Measurements from ENCODE around the gene BTG4.

BTG4 gene

GRCh38 chr11:111479666-111480065 lies 32.5 kb downstream of the BTG4 start:
- DNase-seq, result no peak

DNA sequence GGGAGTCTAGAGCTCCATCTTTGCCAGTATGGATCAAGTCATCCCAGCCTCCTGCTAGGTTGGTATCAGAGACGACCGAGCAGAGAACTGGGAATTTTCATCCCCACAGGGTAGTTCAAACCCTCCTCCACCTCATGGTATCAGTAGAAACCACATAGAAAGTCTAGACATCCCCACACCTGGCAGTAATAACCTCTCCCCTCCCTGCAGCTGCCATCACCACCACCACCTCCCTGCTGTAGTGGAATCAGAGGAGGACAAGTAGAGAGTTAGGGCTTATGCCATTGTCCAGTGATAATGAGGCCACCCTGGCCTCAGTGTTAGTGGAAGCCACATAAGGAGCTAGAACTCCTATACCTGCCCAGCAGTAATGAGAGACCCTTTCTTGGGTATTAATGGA lies 34.3 kb downstream of the BTG4 start:
- DNase-seq, result no peak

DNA sequence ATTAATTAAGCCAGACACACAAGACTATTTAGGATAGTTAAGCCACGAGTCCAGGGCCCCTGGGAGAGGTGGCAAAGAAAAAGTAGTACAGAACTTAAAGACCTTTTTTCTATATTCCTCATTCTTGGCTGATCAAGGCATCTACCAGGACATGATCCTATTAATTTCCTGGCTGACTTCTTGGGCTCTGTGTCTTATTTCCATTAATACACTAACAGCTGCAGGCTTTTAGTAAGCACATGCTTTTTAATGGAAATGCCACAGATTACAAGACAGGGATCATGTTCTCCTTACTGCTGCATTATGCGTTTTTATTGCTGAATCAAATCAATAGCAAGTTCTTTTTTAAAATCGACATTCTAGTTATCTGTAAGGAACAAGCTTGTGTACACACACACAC lies 35.2 kb downstream of the BTG4 start:
- no peak for DNase-seq

DNA sequence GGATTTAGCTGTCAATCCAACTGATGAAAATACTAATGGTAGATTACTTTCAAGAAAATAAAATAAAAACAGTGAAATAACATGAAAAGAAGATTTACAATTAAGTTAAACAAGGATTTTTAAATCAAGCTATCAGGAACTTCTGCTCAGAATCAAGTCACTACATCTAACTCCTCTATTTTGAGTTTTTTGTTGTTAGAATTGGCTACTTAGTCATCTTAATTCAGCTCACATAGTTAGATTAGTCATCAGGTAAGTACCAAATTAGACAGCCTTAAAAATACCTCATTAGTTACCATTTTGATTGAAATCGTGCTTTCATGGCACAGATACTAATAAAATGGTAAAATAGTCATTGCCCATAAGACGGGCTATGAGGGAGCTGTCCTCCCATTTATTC lies 35.8 kb downstream of the BTG4 start:
- DNase-seq, result no peak

GRCh38 chr11:111474432-111474831 lies 37.8 kb downstream of the BTG4 start:
- DNase-seq, result no peak

DNA sequence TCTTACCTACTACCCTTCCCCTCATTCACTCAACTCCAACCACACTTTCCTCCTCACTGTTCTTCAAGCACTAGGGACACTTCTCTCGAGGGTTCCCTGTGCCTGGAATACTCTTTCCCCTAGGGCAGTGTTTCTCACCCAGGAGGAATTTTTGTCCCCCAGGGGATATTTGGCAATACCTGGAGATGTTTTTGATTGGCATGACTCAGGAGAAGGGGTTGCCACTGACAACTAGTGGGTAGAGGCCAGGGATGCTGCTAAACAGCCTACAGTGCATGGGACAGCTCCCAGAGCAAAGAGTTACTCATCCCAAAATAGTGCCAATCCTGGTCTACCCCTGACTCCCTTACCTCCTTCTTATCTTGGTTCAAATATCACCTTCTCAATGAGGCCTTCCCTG lies 40.0 kb downstream of the BTG4 start:
- DNase-seq, result no peak

- no peak for DNase-seq
These were observed 43.0 kb downstream of the BTG4 start for GRCh38 chr11:111469200-111469599.

- no peak for DNase-seq
These were observed 45.6 kb downstream of the BTG4 start for GRCh38 chr11:111466615-111467014.

DNA sequence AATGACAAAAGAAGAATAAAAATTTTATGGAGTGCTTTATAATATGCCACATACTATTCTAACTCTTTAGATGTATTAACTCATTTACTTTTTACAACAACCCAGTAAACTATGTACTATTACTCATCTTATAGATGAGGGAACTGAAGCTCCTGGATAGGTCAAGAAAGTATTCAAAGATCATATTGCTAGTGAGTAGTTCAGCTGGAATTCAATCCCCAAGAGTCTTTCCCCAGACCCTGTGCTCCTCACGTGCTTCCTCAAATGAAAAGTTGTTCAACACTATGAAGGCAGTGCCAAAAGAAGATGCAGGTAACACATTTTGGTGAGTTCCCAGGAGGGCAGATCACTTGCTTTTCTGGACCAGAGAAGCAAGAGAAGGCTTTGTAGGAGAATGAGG lies 46.8 kb downstream of the BTG4 start:
- DNase-seq, result no peak

GRCh38 chr11:111463276-111463675 lies 48.9 kb downstream of the BTG4 start:
- no peak for DNase-seq

DNA sequence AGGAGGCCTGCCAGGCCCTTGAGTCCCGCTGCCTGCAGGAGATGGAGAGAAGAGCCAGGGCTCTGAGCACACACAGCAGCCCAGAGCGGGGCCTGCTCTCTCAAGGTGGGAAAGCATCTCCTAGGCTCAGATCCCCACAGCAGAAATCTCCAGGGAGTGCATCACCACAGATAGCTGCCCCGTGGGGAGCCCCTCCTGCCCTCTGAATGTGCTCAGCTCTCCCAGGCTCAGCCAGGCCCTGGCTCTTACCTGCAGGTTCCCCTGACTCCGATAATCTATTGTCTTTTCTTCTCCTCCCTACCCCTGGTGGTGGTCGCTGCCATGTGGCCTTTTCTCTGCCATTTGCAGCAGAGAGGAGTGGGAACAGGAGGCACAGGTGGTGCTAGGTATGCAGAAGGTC lies 49.9 kb downstream of the BTG4 start:
- DNase-seq, result no peak

DNA sequence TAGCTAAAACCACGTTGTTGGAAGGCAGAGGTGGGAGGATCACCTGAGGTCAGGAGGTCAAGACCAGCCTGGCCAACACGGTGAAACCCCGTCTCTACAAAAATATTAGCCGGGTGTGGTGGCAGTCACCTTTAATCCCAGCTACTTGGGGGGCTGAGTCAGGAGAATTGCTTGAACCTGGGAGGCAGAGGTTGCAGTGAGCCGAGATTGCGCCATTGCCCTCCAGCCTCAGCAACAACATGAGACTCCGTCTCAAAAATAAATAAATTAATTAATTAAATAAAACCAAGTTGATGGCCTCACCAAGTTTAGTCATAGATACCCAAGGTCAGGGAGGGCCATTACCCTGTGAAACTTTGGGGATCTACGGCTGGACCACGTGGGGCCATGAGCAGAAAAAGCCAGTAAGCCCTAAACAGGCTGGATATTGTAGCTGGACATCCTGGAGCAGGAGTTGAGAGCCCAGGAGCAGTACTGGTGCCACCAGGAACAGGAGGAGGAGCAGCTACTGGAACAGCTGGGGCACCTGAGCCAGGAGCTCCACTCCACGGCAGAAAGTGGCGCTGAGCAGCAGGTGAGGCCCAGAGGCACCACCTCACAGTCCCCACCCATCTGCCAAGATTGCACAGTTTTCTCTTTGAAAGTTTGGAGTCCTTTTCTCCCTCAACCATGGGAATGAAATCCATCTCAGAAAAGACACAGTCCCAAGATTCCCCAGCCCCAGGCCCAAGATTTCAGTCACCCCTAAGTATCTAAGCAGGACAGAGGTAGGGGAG lies 50.5 kb downstream of the BTG4 start:
- DNase-seq, result no peak

DNA sequence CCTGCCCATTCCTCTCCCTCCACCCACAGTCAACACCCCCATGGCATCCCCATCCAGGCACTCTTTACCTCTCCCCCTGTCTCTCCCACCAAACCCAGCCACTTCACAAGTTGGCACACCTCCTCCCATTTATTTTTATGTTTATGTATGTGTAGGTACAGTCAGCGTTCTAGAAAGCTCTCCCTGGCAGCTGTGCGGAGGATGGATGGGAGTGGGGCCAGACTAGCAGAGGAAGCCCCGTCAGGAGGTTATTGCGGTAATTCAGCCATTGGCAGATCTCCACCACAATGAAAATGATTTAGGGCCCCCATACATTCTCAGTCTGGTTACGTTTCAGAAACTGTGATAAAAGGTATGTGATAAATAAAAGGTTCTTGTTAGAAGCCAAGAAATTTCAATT lies 51.3 kb downstream of the BTG4 start:
- no peak for DNase-seq

- no peak for DNase-seq
These were observed 51.8 kb downstream of the BTG4 start for GRCh38 chr11:111460340-111460739.

- DNase-seq, result no peak
These were observed 52.5 kb downstream of the BTG4 start for GRCh38 chr11:111459506-111460270.

- no peak for DNase-seq
These were observed 54.3 kb downstream of the BTG4 start for GRCh38 chr11:111457731-111458368.

DNA sequence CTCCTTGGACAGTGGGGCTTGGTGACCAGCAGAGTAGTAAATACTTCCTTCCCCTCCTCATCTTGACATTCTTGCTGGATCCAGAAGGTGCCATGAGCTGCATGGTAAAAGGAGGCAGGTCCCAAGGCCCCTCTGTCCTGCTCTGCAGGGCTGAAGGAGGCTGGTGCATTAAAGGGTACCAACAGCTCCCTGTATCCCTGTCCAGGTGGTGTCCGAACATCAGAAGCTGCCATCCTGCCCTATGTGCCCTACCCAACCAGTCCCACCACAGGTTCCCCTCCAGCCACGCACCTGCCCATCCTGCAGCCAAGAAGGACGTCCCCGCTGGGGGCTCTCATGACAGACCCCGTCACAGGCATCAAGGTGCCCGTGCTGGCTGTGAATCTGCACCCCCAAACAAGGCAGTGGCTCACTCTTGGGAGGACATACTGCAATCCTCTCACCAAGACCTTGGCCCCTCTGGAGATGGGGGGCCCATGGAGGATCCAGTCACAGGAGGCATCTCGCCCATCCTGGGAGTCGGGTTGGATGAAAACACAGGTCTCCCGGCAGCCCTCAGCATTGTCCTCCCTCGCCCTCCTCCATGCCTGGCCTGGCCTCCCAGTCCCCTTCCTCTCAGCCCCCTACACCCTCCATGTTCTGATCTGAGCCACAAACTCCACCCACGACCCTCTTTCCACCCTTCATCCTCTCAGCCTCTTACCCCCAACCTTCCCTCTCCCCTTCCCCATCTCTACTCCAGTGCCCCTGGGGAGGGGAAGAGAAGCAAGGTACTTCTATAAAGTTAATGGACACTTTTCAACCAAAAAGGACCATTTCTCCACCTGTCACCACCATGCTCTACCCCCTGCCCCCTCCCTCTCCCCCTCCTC lies 55.1 kb downstream of the BTG4 start:
- DNase-seq, result no peak

- DNase-seq, result no peak
These were observed 55.9 kb downstream of the BTG4 start for GRCh38 chr11:111456086-111456858.

DNA sequence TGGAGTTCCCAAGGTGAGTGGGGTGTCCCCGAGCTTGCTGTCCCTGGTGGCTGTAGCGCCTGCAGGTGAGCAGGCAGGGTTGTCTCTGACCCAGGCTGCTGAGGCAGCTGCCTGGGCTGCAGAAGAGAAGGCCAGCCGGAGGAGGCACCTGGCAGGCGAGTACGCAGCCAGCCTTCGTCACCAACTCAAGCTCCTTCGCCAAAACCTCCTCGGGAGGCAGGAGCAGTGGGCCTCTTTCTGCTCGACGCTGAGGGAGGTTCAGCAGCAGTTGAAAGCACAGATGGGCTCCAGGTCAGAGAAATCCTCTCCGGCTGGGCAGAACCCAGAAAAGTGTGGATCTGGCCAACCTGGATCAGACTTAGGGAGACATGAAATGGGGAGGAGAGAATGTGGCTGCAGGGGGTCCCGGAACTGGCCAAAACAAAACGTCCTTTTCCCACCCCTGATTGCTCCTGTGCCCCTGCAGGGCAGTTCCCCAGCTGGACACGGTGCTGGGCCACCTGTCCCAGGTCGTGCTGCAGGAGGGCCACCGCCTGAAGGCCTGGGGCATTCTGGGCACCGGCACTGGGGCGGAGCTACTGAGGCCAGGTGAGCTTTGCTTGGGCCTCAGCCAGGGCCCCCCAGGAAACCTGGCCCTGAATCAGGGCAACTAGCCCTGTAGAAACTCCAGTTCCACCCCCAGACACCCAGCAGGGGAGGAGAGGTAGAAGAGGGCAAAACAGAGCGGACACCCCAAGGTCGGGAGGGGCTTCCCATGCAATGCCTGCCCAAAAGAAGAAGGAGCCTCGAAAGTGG lies 56.7 kb downstream of the BTG4 start:
- DNase-seq, result no peak

DNA sequence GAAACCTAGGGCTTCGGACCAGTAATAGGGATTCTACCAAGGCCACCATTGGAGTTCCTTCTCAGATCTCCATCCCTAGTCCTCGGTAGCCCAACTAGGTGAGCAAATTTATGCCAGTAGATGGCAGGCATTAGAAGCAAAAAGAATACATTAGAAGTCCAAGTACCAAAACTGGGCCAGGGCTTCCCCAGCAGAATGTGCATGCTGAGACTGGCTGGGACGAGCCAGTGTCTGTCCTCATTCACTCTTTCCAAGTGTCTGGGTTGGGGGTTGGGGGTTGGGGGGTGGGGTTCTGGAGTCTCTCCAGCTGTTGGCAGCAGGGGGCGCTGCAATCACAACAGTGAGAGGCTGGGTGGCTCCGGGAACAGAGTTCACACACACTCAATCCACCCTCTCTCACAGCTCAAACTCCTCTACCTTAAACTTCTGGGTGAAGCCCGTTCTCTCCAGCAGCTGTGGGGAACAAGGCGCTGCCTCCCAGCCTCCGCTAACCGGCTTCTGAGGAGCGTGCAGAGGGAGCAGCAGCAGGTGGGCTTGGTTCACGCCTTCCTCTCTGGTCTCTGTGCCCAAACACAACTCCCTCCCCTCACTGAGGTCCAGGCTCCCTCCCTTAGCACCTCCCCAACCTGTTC lies 57.5 kb downstream of the BTG4 start:
- no peak for DNase-seq
